HFF-Myc (cell line): ENCODE results near the gene NTN3.

Experiments
- DNase-seq: peaks from one replicate; pipeline ENCODE4 v3.0.0-alpha.2; 2011; ENCODE audit warnings: low read depth; ENCODE audit errors: extremely low read depth
- H3K4me3 ChIP-seq: replicated peaks from 2 replicates; pipeline ENCODE4 v1.5.1; 2011; ENCODE audit warnings: low read depth, mild to moderate bottlenecking, control low read depth, low read length
- TF ChIP-seq, protein P1 (sequence below): IDR thresholded peaks from 2 replicates; pipeline ENCODE4 v1.5.1; 2012; ENCODE audit warnings: mild to moderate bottlenecking, low read depth, low read length, control low read depth; ENCODE audit errors: missing control alignments

NTN3 gene

DNA sequence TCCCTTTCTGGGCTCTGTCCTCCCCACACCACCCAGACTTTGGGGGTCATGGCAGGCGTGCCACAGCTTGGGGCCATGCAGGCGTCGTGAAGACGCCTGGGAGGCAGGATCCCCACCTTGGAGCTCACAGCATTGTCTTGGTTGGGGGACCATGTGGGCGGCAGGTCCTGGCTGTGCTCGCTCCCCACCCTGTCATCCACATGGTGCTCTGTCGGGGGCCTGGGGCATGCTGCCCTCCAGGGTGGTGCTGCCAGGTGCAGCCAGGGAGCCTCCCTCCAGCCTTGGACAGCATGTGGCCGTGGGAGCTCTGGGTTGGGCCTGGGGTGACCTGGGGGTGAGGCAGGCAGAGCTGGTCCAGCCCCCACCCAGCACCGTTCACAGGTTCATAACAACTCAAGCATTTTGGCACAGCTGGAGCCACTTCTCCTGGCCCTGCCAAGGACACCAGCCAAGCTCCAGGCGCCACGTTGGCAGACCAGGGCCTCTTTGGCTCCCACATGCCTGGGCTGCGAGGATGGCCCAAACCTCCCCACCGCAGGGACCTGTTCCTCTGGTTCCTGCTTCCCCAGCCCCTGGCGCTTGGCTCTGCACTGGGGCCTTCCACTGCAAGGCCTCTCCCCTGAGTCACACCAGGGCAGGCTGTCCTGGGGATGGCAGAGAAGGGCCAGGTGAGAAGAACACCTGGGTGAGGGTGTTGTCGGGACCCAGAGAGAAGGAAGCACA is 27.6 kb downstream of the NTN3 start:
- DNase-seq, result no peak
- TF ChIP-seq, protein P1, sequence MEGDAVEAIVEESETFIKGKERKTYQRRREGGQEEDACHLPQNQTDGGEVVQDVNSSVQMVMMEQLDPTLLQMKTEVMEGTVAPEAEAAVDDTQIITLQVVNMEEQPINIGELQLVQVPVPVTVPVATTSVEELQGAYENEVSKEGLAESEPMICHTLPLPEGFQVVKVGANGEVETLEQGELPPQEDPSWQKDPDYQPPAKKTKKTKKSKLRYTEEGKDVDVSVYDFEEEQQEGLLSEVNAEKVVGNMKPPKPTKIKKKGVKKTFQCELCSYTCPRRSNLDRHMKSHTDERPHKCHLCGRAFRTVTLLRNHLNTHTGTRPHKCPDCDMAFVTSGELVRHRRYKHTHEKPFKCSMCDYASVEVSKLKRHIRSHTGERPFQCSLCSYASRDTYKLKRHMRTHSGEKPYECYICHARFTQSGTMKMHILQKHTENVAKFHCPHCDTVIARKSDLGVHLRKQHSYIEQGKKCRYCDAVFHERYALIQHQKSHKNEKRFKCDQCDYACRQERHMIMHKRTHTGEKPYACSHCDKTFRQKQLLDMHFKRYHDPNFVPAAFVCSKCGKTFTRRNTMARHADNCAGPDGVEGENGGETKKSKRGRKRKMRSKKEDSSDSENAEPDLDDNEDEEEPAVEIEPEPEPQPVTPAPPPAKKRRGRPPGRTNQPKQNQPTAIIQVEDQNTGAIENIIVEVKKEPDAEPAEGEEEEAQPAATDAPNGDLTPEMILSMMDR, result no peak
- no peak overlapping the region for H3K4me3 ChIP-seq

DNA sequence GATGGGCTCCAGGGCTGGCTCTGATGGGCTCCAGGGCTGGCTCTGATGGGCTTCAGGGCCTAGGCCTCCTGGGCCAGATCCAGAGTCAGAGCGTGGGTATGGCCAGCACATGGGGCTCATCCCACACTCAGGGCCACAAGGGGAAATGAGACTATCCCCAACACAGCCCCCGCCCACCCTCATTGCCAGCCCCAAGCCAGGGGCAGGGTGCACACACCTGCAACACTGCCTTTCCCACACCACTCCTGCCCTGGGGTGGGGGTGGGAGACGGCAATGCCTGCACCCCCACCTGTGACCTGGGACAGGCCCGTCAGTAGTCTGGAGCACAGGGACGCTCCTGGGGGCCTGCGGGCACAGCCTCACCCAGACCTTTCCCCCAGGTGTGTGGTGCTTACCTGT is 28.4 kb downstream of the NTN3 start:
- TF ChIP-seq, protein P1, result no peak
- no peak for DNase-seq
- H3K4me3 ChIP-seq, result no peak overlapping the region

- no peak for DNase-seq
- TF ChIP-seq, protein P1, result no peak
- no peak overlapping the region for H3K4me3 ChIP-seq
Observed at GRCh38 chr16:2499890-2500429, 28.9 kb downstream of the NTN3 start.

DNA sequence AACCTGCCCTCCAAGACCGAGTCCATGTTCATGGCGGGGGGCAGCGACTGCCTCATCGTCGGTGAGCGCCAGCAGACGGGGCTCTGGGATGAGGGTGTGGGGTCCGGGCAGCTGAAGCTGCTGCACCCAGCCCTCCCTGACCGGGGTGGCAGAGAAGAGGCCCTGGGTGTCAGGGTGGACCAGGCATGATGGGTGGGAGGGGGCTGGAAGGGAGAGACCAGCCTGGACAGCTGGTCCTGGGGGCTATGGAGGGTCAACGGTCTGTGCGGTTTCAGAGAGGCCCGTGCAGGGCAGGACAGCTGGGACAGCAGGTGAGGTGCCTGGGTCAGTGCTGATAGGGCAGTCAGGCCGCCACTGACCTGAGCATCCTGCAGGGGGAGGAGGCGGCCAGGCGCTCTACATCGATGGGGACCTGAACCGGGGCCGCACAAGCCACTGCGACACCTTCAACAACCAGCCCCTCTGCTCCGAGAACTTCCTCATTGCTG is 29.4 kb downstream of the NTN3 start:
- TF ChIP-seq, protein P1, result no peak
- no peak overlapping the region for H3K4me3 ChIP-seq
- no peak for DNase-seq

- DNase-seq, result peak; percentile 35
- TF ChIP-seq, protein P1, result peak; percentile 97
- H3K4me3 ChIP-seq, result no peak overlapping the region
Observed at GRCh38 chr16:2500918-2501750, 30.0 kb downstream of the NTN3 start.

- TF ChIP-seq, protein P1, result no peak
- DNase-seq, result no peak
- no peak overlapping the region for H3K4me3 ChIP-seq
Observed at GRCh38 chr16:2501946-2502895, 31.1 kb downstream of the NTN3 start.
